ENCODE data around the gene OR5I1.

DNA sequence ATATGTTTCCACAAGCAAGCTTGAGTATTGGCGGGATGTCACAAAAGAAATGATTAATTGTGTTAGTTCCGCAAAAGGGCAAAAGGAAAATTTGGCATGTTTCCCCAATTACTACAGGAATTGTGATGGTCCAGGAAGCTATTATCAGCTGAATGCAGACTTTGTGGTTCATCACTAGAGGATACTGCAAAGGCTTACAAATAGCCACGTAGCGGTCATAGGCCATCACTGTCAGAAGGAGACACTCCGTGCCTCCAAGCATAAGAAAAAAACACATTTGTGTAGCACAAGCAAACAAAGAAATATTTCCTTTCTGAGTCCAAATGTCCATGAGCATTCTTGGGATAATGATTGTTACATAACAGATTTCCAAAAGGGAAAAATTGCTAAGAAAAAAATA lies 31.7 kb upstream of the OR5I1 start:
- TF ChIP-seq CTCF (IDR thresholded peaks at IDR 0.05) (no peak), POLR2A (IDR thresholded peaks at IDR 0.05) (no peak)
